GM21390 (cell line): ENCODE measurements around the gene ZNF497.
"Not testable (repeated sequence)": the region's sequence is repeated elsewhere in the genome, so short reads cannot be mapped to it uniquely, and the experiment has no call there.

Source experiments
- ATAC-seq: cut with Tn5 transposase; IDR thresholded peaks from one replicate; pipeline ENCODE4 v1.9.1; 2021; ENCODE audit not compliant: unreplicated experiment

ZNF497 gene

GRCh38 chr19:58362272-58362994 lies at the start of gene ZNF497:
ZNF497 (minus strand) TSS chr19:58362751; CDS start chr19:58357635, 5,116 bp downstream.
- peak; percentile 89 for ATAC-seq

DNA sequence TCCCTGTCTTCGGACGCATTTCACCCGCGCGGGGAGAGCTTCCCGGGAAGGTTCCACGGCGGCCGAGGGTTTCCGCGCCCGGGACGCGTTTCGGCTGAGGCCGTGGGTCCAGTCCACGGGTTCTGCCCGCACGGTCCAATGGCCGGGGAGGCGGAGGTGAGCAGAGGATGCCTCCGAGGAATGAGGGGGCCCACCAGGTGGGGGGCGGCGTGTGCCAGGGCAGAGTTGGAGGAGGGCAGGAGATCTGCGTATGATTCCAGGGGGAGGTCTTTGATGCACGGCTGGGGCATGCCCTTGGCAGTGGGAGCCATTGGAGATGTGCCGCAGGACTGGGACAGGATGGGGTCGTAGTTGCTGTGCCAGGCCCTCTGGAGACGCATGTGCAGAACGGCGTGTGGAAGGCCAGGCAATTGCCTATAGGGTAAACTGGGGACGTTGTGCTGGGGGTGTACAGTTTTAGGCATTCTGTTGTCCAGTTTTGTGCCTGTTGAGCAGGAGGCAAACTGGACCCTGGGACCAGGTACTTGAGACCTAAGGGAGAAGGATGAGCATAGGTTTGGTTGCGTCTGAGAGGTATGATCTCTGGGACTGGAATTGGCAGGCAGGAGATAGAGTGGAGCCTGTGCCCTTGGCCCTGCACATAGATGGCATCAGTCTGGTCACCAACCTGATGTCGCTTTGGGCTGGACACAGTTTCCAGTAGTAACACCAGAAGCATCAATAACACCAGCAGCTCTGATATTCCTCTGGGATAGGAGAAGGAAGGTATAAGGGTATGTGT lies 46.6 kb upstream of the ZNF497 start:
- peak; percentile 12 for ATAC-seq

GRCh38 chr19:58408152-58409009 lies 45.8 kb upstream of the ZNF497 start, which contains the start of gene ZNF584:
ZNF584 (plus strand) TSS chr19:58408649; CDS start chr19:58409148, 499 bp downstream.
- ATAC-seq, result peak; percentile 92

DNA sequence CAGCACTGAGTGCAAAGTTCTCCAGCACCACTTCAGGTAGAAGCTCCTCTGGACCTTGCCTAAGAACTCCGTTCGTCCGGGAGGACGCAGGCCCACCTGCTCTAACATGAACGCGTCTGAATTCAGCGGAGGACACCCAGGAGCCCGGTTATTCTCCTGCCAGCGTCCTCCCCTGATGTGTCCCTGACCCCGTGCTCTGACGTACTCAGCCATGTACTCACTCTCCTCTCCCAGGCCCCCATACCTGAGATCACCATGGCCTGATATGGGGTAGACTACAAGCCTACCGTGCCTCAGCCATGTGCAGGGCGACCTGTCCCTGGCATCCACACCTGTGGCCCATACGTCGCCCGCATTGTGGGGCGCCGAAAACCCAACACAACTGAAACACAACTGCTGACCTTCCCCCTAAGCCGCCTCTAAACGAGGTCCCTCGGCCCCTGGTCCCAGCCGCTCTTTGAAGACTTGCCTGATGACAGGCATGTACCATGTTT lies 45.2 kb upstream of the ZNF497 start:
- ATAC-seq, result no peak

- no peak for ATAC-seq
Measured at GRCh38 chr19:58406818-58407657, 44.5 kb upstream of the ZNF497 start.

GRCh38 chr19:58403920-58404478 lies 41.4 kb upstream of the ZNF497 start:
- ATAC-seq, result not testable (repeated sequence)

DNA sequence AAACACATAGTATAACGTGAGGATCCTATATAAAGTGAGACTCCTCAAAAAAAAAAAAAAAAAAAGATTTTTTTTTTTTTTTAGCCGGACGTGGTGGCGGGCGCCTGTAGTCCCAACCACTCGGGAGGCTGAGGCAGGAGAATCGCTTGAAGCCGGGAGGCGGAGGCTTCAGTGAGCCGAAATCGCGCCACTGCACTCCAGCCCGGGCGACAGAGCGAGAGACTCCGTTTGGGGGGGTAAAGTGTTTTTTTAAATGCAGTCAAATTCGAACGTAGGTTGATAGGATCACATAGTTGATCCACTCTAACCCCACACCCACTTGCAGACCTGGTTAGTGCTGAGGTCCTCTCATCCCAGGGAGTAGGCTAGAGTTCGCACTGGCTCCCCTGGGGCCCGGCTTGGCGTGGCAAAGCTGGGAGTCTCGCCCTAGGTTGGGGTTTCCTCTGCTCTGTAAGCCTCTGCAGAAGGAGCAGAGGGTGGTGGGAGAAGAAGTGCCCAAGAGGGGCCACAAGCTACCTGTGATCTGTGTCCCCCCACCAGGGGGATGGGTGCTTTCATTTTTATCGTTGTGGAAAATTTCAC lies 39.4 kb upstream of the ZNF497 start:
- no peak for ATAC-seq

DNA sequence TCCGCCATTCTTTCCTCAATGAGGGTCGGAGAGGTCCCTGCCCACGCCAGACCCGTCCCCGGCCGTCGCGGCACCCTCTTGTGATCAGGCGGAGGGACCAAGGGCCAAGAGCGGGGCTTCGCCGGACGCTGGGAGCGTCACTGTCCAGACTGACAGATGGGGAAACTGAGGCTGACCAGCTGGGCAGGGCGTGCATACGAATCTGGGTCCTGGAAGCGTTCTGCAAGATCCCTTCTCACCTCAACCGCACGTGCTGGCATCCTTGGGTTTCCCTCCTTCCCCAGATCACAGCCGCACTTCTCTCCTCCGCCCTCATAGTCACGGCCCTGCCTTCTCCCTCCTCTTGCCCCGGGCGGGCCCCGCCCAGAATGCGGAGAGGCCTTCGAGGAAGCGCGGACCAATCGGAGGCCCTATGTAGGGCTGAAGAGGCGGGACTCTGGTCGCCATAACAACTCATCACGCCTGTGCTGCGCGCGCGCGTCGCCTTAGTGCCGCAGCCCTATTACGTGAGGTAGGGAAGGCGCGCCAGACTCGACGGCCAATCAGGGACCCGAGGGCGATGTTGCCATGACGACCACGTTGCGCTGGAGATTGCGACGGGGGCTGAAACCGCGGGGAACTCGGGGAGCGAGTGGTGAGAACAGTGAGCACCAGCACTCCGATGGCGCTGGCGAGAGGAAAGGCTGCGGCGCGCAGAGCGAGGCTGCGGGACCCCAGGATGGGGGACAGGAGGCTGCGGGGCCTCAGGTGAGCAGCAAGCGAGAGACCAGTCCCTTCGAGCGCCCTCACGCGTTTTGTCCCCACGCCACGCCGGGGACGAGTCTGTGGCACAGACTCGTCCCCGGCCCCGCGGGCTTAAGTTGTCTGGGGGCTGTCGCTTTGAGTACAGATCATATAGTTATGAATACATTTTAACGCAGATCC lies 38.6 kb upstream of the ZNF497 start:
- ATAC-seq, result peak; percentile 97

GRCh38 chr19:58400316-58400915 lies 37.9 kb upstream of the ZNF497 start:
- no peak for ATAC-seq

DNA sequence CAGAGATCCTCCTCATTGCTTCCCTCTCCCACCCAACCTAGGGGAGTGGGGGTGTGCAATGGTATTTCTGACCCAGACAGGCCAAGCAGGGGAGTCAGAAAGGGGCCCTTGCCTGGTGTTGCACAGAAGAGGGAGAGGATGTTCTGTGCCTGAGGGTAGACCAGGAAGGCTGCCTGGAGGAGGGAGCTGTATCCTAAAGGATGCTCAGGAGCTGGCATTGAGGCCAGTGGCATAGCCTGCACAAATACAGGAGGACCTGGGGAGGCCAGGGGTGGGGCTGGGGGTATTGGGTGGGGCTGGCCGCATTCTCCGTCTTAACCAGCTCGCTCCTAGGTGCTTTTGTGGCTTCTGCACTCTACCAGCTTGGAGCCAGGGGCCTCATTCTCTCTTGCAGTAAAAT lies 37.4 kb upstream of the ZNF497 start:
- ATAC-seq, result no peak

DNA sequence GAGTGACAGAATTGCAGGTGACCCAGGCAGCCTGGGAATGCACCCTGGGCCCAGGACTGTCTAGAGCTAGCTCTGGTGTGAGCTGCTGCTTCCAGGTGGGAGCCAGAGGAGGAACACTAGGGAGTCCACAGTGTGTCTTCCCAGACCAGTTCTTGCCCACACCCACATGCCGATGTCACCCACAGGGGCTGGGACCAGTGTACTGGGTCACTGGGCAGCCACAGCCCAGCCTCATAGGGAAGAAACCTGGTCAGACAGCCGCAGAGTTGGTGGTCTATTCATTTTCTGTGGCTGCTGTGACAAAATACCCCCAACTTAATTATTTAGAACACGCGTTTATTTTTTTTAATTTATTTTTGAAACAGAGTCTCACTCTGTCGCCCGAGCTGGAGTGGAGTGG lies 36.0 kb upstream of the ZNF497 start:
- no peak for ATAC-seq

DNA sequence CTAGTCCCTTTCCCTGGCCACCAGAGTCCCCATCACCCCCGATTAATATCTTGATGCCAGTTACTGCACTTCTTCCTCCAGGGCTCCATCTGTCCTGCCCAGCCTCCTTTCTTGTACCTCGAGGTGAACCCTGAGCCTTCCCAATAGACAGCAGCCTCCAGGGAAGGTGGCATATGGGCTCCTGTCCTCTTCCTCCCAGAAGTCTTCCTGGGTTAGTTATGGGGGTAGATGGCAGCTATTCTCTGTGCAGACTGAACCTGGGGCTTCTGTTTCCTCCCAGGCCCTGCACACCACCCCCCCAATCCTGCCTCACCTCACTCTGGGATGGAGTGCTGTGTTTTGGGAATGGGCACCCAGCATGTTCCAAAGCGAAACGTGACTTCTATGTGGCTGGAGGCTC lies 35.5 kb upstream of the ZNF497 start:
- no peak for ATAC-seq

DNA sequence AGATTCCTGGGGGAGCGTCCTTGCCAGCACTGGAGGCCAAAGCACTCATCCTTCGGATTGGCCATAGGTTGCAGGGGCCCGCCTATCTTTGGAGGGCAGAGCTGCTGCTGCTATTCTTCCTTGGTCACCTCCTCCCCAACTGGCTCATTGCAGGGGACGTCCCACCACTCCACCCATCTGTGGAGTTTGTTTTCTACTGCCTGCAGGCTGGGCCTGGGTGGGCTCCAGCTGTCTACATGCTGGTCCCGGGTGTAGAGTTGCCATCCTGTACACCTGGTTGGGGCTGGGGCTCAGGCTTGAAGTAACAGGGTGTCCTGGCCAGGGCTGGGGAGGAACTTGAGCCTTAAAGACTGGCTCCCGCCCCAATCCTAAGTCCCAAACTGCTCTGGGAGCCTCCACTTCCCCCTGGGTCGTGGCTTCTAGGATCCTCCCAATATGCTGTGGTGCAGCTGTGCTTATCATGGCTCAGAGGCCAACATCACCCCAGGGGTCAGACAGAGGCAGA lies 35.0 kb upstream of the ZNF497 start:
- ATAC-seq, result no peak

DNA sequence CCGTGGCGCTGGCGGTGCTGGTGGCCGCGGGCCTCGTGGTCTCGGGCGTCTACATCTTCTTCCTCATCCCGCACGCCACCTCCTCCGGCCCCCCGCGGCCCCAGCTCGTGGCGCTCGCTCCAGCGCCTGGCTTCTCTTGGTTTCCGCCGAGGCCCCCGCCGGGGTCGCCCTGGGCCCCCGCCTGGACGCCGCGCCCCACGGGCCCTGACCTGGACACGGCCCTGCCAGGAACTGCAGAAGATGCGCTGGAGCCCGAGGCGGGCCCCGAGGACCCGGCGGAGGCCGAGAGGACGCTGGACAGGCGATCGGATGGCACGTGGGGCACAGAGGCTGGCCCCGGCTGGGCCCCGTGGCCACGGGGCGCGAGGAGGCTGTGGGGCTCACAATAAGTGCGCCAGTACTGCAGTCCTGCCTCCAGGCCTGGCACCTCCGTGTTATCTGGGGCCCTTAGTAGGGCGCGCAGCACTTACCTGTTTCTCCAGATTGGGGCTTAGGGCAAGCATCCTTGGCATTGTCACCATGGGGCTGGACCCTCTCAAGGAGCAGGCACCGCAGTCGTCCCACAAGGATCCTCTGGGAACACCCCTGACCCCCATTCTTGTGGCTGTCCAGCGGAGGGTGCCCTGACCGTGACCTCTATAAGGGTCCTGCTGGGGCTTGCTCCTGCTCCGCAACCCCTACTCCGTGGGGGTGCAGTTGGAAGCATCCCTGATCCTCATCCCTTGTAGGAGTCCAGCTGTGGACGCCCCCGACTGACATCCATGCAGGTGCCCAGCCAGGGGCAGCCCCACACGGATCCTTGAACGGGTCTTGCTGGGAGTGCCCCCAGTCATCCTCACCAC lies 34.4 kb upstream of the ZNF497 start:
- ATAC-seq, result no peak

GRCh38 chr19:58395979-58396627 lies 33.6 kb upstream of the ZNF497 start:
- no peak for ATAC-seq

- ATAC-seq, result no peak
Measured at GRCh38 chr19:58395220-58395978, 32.8 kb upstream of the ZNF497 start, which contains the start of gene RNF225. RNF225 (plus strand) TSS chr19:58395656; CDS start chr19:58396090, 434 bp downstream.
